Testis (tissue), 3 donors: ENCODE measurements around the gene SEZ6. TPM values are rescaled to one million over a fixed set of nuclear protein-coding genes. Genes with fewer than 3 reads are reported as not detected.

ENCODE experiments used
- DNase-seq: peaks from one replicate; pipeline ENCODE4 v3.0.0-alpha.2; 2019
- H3K27ac ChIP-seq, 2 donors: fragments of 200-600 bp; sonication (generic); one replicate each; pipeline ENCODE4 v1.5.1; 2019
- H3K27me3 ChIP-seq: fragments of 200-600 bp; sonication (generic); one replicate; pipeline ENCODE4 v1.5.1; 2019
- H3K36me3 ChIP-seq: fragments of 200-600 bp; sonication (generic); one replicate; pipeline ENCODE4 v1.5.1; 2017; ENCODE audit warnings: low read depth; ENCODE audit errors: missing control alignments
- H3K4me1 ChIP-seq: fragments of 200-600 bp; sonication (generic); one replicate; pipeline ENCODE4 v1.5.1; 2019
- H3K4me3 ChIP-seq, 2 donors: fragments of 200-600 bp; sonication (generic); one replicate each; pipeline ENCODE4 v1.5.1; 2017 to 2019
- H3K9me3 ChIP-seq: fragments of 200-600 bp; sonication (generic); one replicate; pipeline ENCODE4 v1.5.1; 2017
- POLR2A ChIP-seq: fragments of 450-650 bp; IDR thresholded peaks from one replicate; pipeline ENCODE4 v1.6.1; 2017; ENCODE audit warnings: antibody characterized with exemption, mild to moderate bottlenecking, moderate library complexity
- WGBS, 2 donors: methylation state at CpG; one replicate each; pipeline ENCODE4 v1.1.5; 2018; 5-methylcytosine and 5-hydroxymethylcytosine counted together
- intact Hi-C: fragments of 100-400 bp; cut with DNase I; formaldehyde crosslinking; loops from one replicate; pipeline ENCODE4 v1.15.1; 2023; ENCODE audit warnings: low total_unique reads
- polyA plus RNA-seq: library from polyadenylated mRNA; stranded (reverse); fragments of 350-450 nt; fragmentation: Illumina TruSeq; extraction: RNeasy Lipid Tissue Mini Kit (QIAGEN cat#74804); gene quantifications from one replicate; pipeline ENCODE4 v1.2.3, GENCODE V29; 2014; ENCODE audit warnings: low read depth, low replicate concordance; ENCODE audit not compliant: insufficient read depth
- total RNA-seq, 2 donors: library from RNA; depleted of rRNA; stranded (reverse); fragments of >200 nt; gene quantifications; one replicate each; pipeline ENCODE4 v1.2.3, GENCODE V29; 2016
- TF ChIP-seq, protein P1 (sequence below), 3 experiments: fragments of 450-650 bp in 2 of 3; fragments of 200-600 bp in 1 of 3; sonication (generic) in 1 of 3; IDR thresholded peaks; one replicate each; pipeline ENCODE4 v1.5.1; 2016 to 2019; ENCODE audit warnings: antibody characterized with exemption in 3 of 3, mild to moderate bottlenecking in 2 of 3, moderate library complexity in 1 of 3

Gene SEZ6
- total and polyA plus RNA-seq, 3 donors from 2014 or later = 0.53 to 2.1 (median 0.79) TPM

DNA sequence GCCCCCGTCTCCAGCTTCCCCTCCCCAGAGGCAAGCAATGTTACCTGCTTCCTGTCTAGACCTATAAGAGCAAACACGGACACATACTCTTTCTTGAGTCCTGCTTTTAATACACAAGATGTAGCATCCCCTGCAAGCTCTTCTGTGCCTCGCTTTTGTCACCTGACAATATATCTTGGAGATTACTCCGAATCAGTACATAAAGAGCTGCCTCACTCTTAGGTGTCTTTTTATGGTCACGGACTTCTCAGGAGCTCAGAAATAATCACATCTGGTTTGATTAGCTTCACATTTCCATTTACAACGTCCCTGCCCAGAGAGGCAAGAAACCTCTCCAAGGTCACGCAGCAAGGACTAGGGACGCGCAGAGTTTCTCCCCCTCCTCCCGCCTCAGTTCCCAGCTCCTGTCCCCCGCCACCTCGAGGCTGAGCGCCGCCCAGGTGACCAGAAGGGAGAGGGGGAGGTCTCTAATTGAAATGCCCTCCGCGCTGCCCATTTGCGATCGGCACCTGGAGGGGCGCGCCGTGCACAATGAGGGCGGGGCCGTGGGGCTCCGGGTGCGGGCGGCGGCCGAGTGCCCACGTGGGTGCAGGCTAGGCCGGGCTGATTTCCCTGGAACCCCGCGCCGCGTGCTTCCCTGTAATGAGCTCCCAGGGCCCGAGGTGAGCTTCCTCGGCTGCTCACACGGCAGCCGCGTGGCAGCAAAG, 13.8 kb upstream of the SEZ6 start:
- Histone ChIP-seq H3K9me3 (no peaks in the 10 kb centered on the region), H3K36me3 (no peaks in the 10 kb centered on the region), H3K4me1 (peaks cover 4% of the 10 kb centered on the region), H3K4me3 (peak overlapping the region in 1 of 2 donors; percentile 4), H3K27me3 (no peaks in the 10 kb centered on the region), H3K27ac (no peak overlapping the region)
- no peak for DNase-seq
- 3% methylated on average over 29 to 39 of the region's 39 CpGs for WGBS, 2 donors
- intact Hi-C loops = no loop called here
- TF ChIP-seq, protein P1, sequence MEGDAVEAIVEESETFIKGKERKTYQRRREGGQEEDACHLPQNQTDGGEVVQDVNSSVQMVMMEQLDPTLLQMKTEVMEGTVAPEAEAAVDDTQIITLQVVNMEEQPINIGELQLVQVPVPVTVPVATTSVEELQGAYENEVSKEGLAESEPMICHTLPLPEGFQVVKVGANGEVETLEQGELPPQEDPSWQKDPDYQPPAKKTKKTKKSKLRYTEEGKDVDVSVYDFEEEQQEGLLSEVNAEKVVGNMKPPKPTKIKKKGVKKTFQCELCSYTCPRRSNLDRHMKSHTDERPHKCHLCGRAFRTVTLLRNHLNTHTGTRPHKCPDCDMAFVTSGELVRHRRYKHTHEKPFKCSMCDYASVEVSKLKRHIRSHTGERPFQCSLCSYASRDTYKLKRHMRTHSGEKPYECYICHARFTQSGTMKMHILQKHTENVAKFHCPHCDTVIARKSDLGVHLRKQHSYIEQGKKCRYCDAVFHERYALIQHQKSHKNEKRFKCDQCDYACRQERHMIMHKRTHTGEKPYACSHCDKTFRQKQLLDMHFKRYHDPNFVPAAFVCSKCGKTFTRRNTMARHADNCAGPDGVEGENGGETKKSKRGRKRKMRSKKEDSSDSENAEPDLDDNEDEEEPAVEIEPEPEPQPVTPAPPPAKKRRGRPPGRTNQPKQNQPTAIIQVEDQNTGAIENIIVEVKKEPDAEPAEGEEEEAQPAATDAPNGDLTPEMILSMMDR (IDR thresholded peaks at IDR 0.05) = no peak
- no peak for TF ChIP-seq POLR2A

DNA sequence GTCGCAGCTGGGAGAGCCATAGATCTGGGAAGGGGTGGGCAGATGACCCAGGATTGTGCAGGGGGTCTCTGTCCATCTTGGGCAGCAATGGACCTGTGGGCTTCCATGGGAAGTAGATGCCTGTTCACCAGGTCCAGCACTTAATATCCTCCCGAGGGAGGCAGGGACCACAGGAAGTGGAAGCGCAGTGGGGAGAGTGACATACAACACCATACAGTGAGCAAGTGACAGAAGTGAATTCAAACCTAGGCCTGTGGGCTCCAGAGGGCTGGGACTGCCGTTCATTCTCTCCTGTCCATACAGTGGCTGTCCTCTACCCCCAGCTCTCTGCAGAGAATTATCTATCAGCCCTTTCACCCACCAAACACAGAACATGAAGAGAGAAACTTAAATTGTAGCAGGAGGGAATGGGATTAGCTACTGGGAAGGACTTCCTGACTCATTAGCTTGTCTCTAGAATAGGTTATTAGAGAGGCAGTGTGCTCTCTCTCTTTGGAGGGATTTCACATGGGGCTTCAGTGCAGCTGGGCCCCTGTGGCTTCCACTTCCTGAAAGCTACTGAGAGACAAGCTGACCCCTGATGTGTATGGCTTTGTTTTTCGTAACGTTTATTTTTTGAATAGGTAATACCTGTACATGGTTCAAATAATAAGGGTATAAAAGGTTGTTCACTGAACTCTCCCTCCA, 13.1 kb upstream of the SEZ6 start:
- 48 to 49% methylated on average over 6 of the region's 6 CpGs for WGBS, 2 donors
- H3K36me3 ChIP-seq = no peaks in the 10 kb centered on the region
- H3K9me3 ChIP-seq = no peaks in the 10 kb centered on the region
- no peaks in the 10 kb centered on the region for H3K27me3 ChIP-seq
- intact Hi-C loops = no loop called here
- TF ChIP-seq, protein P1 (IDR thresholded peaks at IDR 0.05) = no peak
- no peak for TF ChIP-seq POLR2A
- no peak overlapping the region for H3K27ac ChIP-seq
- H3K4me3 ChIP-seq = no peak overlapping the region
- no peak for DNase-seq
- H3K4me1 ChIP-seq = peaks cover 4% of the 10 kb centered on the region

DNA sequence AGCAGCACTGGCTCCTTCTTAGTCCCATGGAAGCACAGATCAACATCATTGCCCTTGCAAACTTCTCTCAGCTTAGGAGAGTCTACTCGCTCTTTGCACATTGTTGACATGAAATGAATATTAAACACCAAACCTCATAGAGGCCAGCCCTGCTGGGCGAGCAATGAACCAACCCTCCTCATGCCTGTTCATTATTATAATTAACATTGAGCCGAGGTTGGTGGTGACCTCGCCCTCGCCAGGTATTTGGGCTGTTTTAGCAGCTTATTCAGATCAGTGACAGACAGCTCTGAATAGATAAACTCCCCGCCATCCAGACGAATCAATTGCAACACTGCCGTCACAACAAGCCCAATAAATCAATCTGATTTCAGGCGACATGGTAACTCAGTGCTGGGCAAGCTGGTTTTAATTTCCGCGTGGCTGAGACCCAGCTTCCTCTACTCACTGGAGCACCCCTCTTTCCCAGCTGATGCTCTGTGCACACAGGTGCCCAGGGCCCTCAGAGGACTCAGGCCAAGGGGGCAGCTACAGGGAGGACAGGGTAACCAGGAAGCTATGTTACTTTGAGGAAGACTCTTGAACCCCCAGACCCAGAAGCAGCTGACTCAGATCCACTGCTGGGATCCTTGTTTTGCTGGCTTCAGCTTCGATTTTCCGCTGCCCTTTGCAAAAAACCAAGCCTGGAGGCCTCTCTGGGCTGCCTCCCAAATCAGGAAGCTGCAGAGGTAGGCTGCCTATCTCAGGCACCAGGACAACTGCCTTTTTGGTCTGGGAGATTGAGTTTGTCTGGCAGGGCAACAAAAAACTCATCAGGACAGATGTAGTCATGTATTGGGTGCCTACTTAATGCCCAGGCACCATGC, 10.7 kb upstream of the SEZ6 start:
- DNase-seq = no peak
- no peak overlapping the region for H3K4me3 ChIP-seq
- WGBS, 2 donors = 78 to 82% methylated on average over 13 of the region's 13 CpGs
- intact Hi-C loops = no loop called here
- no peaks in the 10 kb centered on the region for H3K36me3 ChIP-seq
- H3K4me1 ChIP-seq = peaks cover 4% of the 10 kb centered on the region
- no peaks in the 10 kb centered on the region for H3K9me3 ChIP-seq
- TF ChIP-seq, protein P1 (IDR thresholded peaks at IDR 0.05) = no peak
- no peak for TF ChIP-seq POLR2A
- no peak overlapping the region for H3K27ac ChIP-seq
- no peaks in the 10 kb centered on the region for H3K27me3 ChIP-seq

DNA sequence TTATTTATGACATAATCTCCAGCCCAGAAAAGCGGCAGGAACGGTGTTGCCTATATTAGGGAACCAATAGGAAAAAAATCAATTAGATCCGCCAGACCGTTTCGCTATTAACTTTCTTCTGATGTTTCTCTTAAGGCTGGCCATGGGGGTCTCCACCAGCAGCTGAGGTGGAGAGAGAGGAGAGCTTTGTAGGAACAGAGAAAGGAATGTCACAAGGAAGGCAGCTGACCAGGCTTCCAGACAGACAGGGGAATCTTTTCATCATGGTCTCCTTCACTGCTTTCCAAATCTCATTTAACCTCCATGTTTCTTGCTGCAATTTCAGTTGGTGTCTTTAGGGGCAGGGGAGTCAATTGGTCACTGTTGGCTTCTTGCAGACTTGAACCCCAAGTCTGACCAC, 8.9 kb upstream of the SEZ6 start:
- no peaks in the 10 kb centered on the region for H3K27me3 ChIP-seq

More for the DNA sequence above, 8.9 kb upstream of the SEZ6 start:
- Histone ChIP-seq H3K4me3 (no peak overlapping the region), H3K9me3 (no peaks in the 10 kb centered on the region), H3K27ac (no peak overlapping the region), H3K36me3 (no peaks in the 10 kb centered on the region), H3K4me1 (peaks cover 1% of the 10 kb centered on the region)
- intact Hi-C loops = no loop called here
- no peak for DNase-seq
- WGBS, 2 donors = 66 to 70% methylated on average over 5 of the region's 5 CpGs
- TF ChIP-seq, protein P1 (IDR thresholded peaks at IDR 0.05) = no peak
- TF ChIP-seq POLR2A = no peak
